Activated CD4-positive, alpha-beta T cell treated with anti-CD3 and anti-CD28 coated beads, Interleukin-2, Interleukin-4, amounts not matched to agents 100 ng/mL and 50 ng/mL, durations not matched to agents 16 hours and 8 hours (primary cell): ENCODE measurements around the gene RPTOR.
A peak's percentile ranks its signal among the peaks of the same experiment; 100 is the strongest.

Experiments used
- DNase-seq: peaks from one replicate; pipeline ENCODE4 v3.0.0-alpha.2; 2020; ENCODE audit warnings: low spot score

The RPTOR gene

GRCh38 chr17:80819422-80820164 lies 275.0 kb downstream of the RPTOR start:
- peak; percentile 50 for DNase-seq

GRCh38 chr17:80820331-80820730 lies 275.7 kb downstream of the RPTOR start:
- no peak for DNase-seq

GRCh38 chr17:80821546-80821945 lies 276.9 kb downstream of the RPTOR start:
- no peak for DNase-seq

GRCh38 chr17:80822021-80822699 lies 277.5 kb downstream of the RPTOR start:
- DNase-seq: no peak

DNA sequence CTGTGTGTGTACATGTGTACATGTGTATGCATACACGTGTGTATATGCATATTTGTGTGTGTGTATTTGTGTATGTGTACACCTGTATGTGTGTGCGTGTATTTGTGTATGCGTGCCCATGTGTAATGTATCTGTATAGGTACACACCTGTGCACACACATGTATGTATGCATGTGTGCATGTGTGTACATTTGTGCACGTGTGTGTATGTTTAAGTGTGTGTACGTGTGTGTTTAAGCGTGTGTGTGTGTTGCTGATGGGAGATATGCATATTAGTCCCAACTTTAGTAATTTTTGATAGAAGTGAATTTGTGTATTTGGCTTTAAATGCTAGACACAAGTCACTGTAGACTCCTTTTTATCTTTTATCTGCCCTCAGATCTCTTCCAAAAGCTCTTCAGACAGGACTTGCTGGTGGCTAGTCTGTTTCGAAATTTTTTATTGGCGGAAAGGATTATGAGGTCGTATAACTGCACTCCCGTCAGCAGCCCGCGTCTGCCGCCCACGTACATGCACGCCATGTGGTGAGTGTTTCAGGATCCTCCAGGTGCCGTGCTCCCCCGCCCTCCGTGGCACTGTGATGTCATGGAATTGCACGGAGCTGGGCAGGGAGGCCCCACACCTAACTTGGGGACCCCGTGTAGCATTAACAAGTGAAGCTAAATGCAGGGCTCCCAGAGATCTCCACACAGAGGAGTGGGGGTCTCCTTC lies 278.2 kb downstream of the RPTOR start:
- DNase-seq: no peak

DNA sequence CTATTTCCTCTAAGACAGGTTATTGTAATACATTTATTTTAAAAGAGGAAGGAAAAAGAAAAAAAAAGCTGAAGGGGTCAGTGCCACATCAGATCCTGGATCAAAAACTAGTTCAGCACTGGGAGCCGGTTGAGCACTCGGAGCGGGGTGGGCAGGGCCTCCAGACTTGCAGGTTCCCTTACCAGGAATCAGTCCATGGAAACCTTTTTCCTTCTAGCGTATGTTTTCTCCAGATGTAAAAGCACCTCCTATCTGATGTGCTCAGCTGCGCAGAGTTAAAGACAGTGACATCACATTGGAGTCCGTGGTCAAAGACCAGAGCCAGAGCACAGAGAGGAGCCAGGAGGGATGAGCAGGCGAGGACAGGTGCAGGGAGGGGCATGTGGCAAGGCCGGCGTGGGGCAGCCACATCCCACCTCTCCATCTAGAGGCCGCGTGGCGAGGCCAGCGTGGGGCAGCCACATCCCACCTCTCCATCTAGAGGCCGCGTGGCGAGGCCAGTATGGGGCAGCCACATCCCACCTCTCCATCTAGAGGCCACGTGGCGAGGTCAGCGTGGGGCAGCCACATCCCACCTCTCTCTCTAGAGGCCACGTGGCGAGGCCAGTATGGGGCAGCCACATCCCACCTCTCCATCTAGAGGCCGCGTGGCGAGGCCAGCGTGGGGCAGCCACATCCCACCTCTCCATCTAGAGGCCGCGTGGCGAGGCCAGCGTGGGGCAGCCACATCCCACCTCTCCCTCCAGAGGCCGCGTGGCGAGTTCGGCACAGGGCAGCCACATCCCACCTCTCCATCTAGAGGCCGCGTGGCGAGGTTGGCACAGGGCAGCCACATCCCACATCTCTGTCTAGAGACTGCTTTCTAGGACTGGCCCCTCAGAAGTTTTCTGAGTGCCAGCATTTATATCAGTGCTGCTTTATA lies 280.2 kb downstream of the RPTOR start:
- no peak for DNase-seq

GRCh38 chr17:80825471-80826345 lies 281.1 kb downstream of the RPTOR start:
- no peak for DNase-seq

DNA sequence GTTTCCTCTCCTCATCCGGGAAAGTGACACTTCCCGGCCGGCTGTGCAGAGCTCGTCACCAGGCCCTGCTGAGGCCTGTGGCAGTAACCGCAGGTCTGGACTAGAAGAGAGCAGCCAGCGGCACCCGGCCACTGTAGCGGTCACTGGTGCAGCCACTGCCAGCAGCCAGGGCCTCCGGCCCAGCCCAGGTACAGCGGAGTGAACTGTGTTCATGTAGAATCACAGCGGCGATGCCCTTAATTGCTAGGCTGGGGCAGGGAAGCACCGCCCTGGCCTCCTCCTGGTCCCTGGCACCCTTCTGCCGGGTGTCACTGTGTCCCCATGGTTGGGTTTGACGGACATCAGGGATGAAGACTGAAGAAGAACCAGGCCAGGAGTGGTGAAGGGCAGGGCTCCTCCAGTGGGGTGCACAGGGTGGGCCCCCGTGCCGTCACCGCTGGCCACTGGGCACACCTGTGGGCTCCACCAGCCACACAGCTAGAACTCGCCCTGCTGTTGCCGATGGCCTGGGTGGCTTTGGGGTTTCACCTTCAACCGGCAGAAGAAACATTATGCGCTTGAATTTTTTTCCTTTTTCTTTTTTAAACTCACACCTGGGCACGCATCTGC lies 281.8 kb downstream of the RPTOR start:
- no peak for DNase-seq

- DNase-seq: peak; percentile 38
Observed at GRCh38 chr17:80826955-80827645, 282.5 kb downstream of the RPTOR start.

DNA sequence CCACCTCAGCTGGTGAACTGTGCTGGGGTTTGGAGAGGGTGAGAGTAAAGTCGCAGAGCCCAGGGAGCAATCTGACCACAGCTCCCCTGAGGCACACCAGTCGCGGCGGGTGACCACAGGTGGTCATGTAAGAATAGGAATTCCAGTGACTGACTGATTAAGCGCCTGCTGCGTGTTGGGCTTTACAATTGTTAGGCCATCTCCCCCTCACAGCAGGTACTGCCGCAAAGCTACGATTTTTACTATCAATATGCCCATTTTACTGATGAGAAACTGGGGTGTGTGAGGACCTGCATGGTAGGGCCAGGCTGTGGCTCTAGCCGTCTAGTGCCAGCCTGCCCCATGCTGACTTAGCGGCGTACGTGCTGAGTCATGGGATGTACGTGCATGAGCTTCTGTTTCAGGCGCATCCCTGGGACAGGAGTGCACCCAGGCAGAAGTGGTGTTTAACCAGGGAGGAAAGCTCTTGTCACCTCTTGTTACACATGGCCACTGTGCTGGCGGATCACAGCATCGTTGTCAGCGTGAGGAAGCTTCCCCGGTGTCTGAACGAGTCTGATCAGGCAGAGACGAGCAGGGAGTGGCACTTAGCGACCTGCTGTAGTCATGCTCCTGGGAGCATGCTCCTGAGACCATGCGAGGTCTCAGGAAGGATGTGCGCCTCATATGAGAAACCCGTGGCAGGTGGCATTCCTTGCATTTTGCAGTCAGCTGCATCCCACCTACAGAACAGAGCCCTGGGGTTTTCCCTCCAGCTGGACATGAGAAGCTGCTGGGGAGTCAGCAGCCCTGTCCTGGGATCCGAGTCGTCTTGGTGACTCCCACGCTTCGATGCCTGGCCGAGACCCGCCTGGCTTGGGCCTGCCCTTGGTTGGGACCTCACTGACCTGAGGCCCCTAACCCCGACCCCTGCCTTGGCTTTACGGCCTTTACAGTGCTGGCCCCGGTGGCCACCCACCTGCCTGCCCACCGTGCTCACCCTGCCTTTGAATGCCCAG lies 283.3 kb downstream of the RPTOR start:
- DNase-seq: no peak

DNA sequence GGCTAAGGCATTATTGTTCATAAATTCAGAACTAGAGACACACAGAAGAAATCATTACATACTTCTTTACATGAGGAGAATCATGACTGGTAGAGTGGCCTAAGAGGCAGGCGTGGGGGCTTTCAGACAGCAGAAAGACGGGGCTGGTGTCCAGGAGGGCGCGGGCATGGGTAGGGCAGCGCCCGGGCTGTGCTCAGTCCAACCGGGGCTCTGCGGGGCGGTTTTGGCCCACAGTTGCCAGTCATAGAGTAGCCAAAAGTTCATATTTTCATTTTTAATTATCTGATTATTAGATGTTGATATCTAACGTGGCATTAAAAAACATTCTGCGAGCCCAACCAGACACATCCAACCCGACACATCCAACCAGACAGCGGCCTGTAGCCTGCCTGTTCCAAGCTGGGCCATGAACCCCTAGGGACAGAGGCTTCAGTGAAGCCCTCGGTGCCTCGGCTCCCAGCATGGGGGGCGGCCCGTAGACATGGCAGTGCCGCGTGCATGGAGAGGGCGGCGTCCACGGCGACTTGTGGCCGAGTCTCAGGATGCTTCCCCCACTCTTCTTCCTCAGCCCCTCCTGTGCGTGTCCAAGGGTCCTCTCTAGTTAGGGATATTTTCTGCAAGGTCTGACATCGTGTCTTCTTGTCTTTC lies 284.7 kb downstream of the RPTOR start:
- no peak for DNase-seq

- no peak for DNase-seq
Observed at GRCh38 chr17:80830020-80830780, 285.6 kb downstream of the RPTOR start.

- no peak for DNase-seq
Observed at GRCh38 chr17:80831491-80831890, 286.9 kb downstream of the RPTOR start.

- no peak for DNase-seq
Observed at GRCh38 chr17:80832266-80832676, 287.6 kb downstream of the RPTOR start.

DNA sequence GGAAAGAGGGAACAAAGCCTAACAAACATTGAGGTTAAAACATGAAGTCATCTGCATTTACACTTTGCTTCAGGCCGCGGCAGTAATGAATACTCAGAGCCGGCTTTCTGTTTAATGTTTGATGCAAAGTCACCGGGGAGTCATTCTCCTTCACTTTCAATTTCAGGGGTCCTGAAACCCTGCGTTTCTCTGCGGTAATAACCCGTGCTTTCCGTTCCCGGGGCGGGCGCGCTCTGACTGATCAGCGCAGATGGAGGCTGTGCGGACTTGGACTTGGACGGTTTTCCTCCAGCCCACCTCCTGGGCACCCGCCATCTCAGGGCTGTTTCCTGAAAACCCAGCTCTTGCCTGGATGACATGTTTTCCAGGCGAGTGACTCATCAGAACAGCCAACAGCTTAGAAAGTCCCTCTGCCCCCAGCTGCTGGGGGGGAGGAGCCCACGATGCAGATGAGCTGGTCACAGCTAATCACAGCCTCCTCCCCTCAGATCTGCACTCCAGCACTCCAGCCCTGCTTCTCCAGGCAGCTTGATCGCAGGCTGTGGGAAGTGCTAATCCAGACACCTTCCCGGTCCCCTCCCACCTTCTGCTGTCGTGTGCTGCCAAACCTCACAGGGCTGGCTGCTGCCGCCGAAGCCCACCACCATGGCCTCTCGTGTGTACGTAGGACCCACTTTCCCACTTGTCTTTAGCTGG lies 288.4 kb downstream of the RPTOR start:
- peak; percentile 89 for DNase-seq
